IMR-90 (cell line): ENCODE measurements around the gene NINJ2. TPM values are rescaled to one million over a fixed set of nuclear protein-coding genes. Genes with fewer than 3 reads are reported as not detected.
A peak's percentile ranks its signal among the peaks of the same experiment; 100 is the strongest.

Experiments used
- ATAC-seq: fragments of 200-7000 bp; cut with Tn5 transposase; 2 replicates; pipeline ENCODE4 v1.9.1; 2020; ENCODE audit warnings: low read depth, mild to moderate bottlenecking, moderate library complexity
- BruUV-seq: library from RNA; stranded (reverse); fragments of 400-500 nt; replicated peaks from 2 replicates; lab custom pipeline; 2021; lab: Mats Ljungman, UMichigan
- CTCF ChIA-PET: fragments of 300-600 bp; formaldehyde crosslinking; extraction: SDS; loops from one replicate; lab custom pipeline; 2021; ENCODE audit warnings: antibody characterized with exemption; lab: Yijun Ruan, JAX
- POLR2A ChIA-PET: fragments of 300-600 bp; sonication (Branson Sonifier 250); formaldehyde crosslinking; loops from one replicate; lab custom pipeline; 2022; ENCODE audit warnings: antibody characterized with exemption; ENCODE audit not compliant: unreplicated experiment; lab: Charles Lee
- DNase-seq: peaks from one replicate; pipeline ENCODE4 v3.0.0; 2013
- H2AFZ ChIP-seq: replicated peaks from 2 replicates; pipeline ENCODE3; 2013; ENCODE audit warnings: low read length, mild to moderate bottlenecking; ENCODE audit not compliant: poor library complexity
- H2AK5ac ChIP-seq: 2 replicates; pipeline ENCODE4 v1.6.1; 2013; ENCODE audit warnings: low read depth, low read length, inconsistent platforms
- H2AK9ac ChIP-seq: replicated peaks from 2 replicates; pipeline ENCODE3; 2013; ENCODE audit warnings: mild to moderate bottlenecking, low read depth, low read length, moderate library complexity; ENCODE audit not compliant: poor library complexity
- H2BK120ac ChIP-seq: 2 replicates; pipeline ENCODE4 v1.6.1; 2013; ENCODE audit warnings: low read depth, low read length, inconsistent platforms
- H2BK15ac ChIP-seq: 3 replicates; pipeline ENCODE4 v1.6.1; 2013; ENCODE audit warnings: low read depth, low read length, inconsistent platforms
- H2BK20ac ChIP-seq: 2 replicates; pipeline ENCODE4 v1.6.1; 2013; ENCODE audit warnings: low read depth, mild to moderate bottlenecking, inconsistent platforms, low read length, moderate library complexity
- H2BK5ac ChIP-seq: 2 replicates; pipeline ENCODE4 v1.6.1; 2013; ENCODE audit warnings: mild to moderate bottlenecking, low read depth, low read length, inconsistent platforms; ENCODE audit not compliant: poor library complexity, severe bottlenecking
- H3K14ac ChIP-seq: replicated peaks from 2 replicates; pipeline ENCODE4 v1.6.1; 2013; ENCODE audit warnings: low read depth, low read length, inconsistent platforms
- H3K18ac ChIP-seq: 2 replicates; pipeline ENCODE4 v1.6.1; 2013; ENCODE audit warnings: low read depth, low read length, control low read depth
- H3K23ac ChIP-seq: 2 replicates; pipeline ENCODE4 v1.6.1; 2013; ENCODE audit warnings: low read depth, low read length, inconsistent platforms
- H3K27ac ChIP-seq: 2 replicates; pipeline ENCODE4 v1.5.1; 2013; ENCODE audit warnings: mild to moderate bottlenecking, control low read depth, low read length; ENCODE audit not compliant: insufficient read depth
- H3K27me3 ChIP-seq: 2 replicates; pipeline ENCODE4 v1.6.1; 2013; ENCODE audit warnings: low read length; ENCODE audit not compliant: control insufficient read depth, insufficient read depth
- H3K36me3 ChIP-seq: 2 replicates; pipeline ENCODE4 v1.6.1; 2013; ENCODE audit warnings: low read length, mixed read lengths; ENCODE audit not compliant: control insufficient read depth, insufficient read depth
- H3K4ac ChIP-seq: 2 replicates; pipeline ENCODE4 v1.6.1; 2013; ENCODE audit warnings: low read depth, low read length, inconsistent platforms
- H3K4me1 ChIP-seq: 2 replicates; pipeline ENCODE4 v1.6.1; 2013; ENCODE audit warnings: low read length, mixed read lengths; ENCODE audit not compliant: control insufficient read depth, insufficient read depth
- H3K4me2 ChIP-seq: 2 replicates; pipeline ENCODE4 v1.6.1; 2013; ENCODE audit warnings: low read depth, mild to moderate bottlenecking, control low read depth, low read length, moderate library complexity
- H3K4me3 ChIP-seq: 2 replicates; pipeline ENCODE4 v1.5.1; 2013; ENCODE audit warnings: low read depth, mild to moderate bottlenecking, control low read depth, low read length, moderate library complexity; ENCODE audit not compliant: insufficient read depth
- H3K56ac ChIP-seq: 2 replicates; pipeline ENCODE4 v1.6.1; 2013; ENCODE audit warnings: low read length, inconsistent platforms; ENCODE audit not compliant: insufficient read depth; ENCODE audit errors: extremely low read depth
- H3K79me1 ChIP-seq, 2 experiments: 2 replicates each; pipeline ENCODE4 v1.6.1; 2013; ENCODE audit warnings: low read length in 2 of 2, inconsistent platforms in 1 of 2, low read depth in 1 of 2
- H3K9ac ChIP-seq: 2 replicates; pipeline ENCODE4 v1.6.1; 2013; ENCODE audit warnings: low read depth, low read length, control low read depth
- H3K9me1 ChIP-seq: 2 replicates; pipeline ENCODE4 v1.6.1; 2013; ENCODE audit warnings: low read length, inconsistent platforms; ENCODE audit not compliant: insufficient read depth
- H3K9me3 ChIP-seq: 2 replicates; pipeline ENCODE4 v1.6.1; 2013; ENCODE audit warnings: low read length; ENCODE audit not compliant: control insufficient read depth, insufficient read depth
- H4K20me1 ChIP-seq: 2 replicates; pipeline ENCODE4 v1.6.1; 2013; ENCODE audit warnings: low read length, inconsistent platforms; ENCODE audit not compliant: insufficient read depth
- H4K5ac ChIP-seq: 2 replicates; pipeline ENCODE4 v1.6.1; 2013; ENCODE audit warnings: mild to moderate bottlenecking, low read depth, low read length, control low read depth
- H4K8ac ChIP-seq, 2 experiments: 2 replicates each; pipeline ENCODE4 v1.6.1; 2013; ENCODE audit warnings: low read depth in 2 of 2, low read length in 2 of 2, control low read depth in 1 of 2, inconsistent platforms in 1 of 2
- H4K91ac ChIP-seq: 2 replicates; pipeline ENCODE4 v1.6.1; 2013; ENCODE audit warnings: low read depth, low read length, inconsistent platforms; ENCODE audit not compliant: insufficient read depth
- BHLHE40 ChIP-seq: fragments of 150-350 bp; IDR thresholded peaks from 2 replicates; pipeline ENCODE4 v1.6.1; 2016; ENCODE audit warnings: mild to moderate bottlenecking, low read depth, low read length
- CEBPB ChIP-seq: IDR thresholded peaks from 2 replicates; pipeline ENCODE4 v1.6.1; 2012; ENCODE audit warnings: low read depth, low read length, improper control_type of control experiment
- CHD1 ChIP-seq: IDR thresholded peaks from 2 replicates; pipeline ENCODE4 v1.6.1; 2012; ENCODE audit warnings: low read depth, low read length, improper control_type of control experiment
- CTCF ChIP-seq: conservative IDR thresholded peaks from 2 replicates; pipeline ENCODE4 v1.5.1; 2012; ENCODE audit warnings: mild to moderate bottlenecking, low read depth, low read length, improper control_type of control experiment
- ELK1 ChIP-seq: fragments of 150-350 bp; IDR thresholded peaks from 2 replicates; pipeline ENCODE4 v1.6.1; 2016; ENCODE audit warnings: low read depth, mild to moderate bottlenecking, low read length, moderate library complexity, borderline replicate concordance
- FOS ChIP-seq: fragments of 150-350 bp; IDR thresholded peaks from 2 replicates; pipeline ENCODE4 v1.6.1; 2016; ENCODE audit warnings: low read depth, low read length
- MAFK ChIP-seq: IDR thresholded peaks from 2 replicates; pipeline ENCODE4 v1.6.1; 2012; ENCODE audit warnings: low read depth, low read length, improper control_type of control experiment
- MAZ ChIP-seq: IDR thresholded peaks from 2 replicates; pipeline ENCODE4 v1.6.1; 2012; ENCODE audit warnings: low read depth, mild to moderate bottlenecking, low read length, improper control_type of control experiment, moderate library complexity, borderline replicate concordance
- MXI1 ChIP-seq: IDR thresholded peaks from 2 replicates; pipeline ENCODE4 v1.6.1; 2012; ENCODE audit warnings: low read depth, mild to moderate bottlenecking, low read length, moderate library complexity, borderline replicate concordance
- NFE2L2 ChIP-seq: fragments of 150-350 bp; IDR thresholded peaks from 2 replicates; pipeline ENCODE4 v1.6.1; 2016; ENCODE audit warnings: low read depth, mild to moderate bottlenecking, low read length
- POLR2A ChIP-seq: IDR thresholded peaks from 2 replicates; pipeline ENCODE4 v1.6.1; 2012; ENCODE audit warnings: mild to moderate bottlenecking, low read depth, low read length
- RAD21 ChIP-seq: IDR thresholded peaks from 2 replicates; pipeline ENCODE4 v1.6.1; 2012; ENCODE audit warnings: low read length, improper control_type of control experiment
- RCOR1 ChIP-seq: IDR thresholded peaks from 2 replicates; pipeline ENCODE4 v1.6.1; 2012; ENCODE audit warnings: mild to moderate bottlenecking, low read length, improper control_type of control experiment; ENCODE audit not compliant: insufficient replicate concordance
- SMC3 ChIP-seq: fragments of 150-350 bp; IDR thresholded peaks from 2 replicates; pipeline ENCODE4 v1.6.1; 2016; ENCODE audit warnings: low read depth, mild to moderate bottlenecking, antibody characterized with exemption, low read length, moderate library complexity
- WGBS, 2 experiments: methylation state at CpG; one replicate each; pipeline versions ENCODE4 v1.1.5 to v1.1.7; 2013; ENCODE audit warnings: missing lambda C conversion rate in 2 of 2; ENCODE audit not compliant: insufficient read length in 1 of 2; ENCODE audit errors: extremely low coverage in 2 of 2; 5-methylcytosine and 5-hydroxymethylcytosine counted together
- dilution Hi-C: fragments of 300-500 bp; cut with HindIII; formaldehyde crosslinking; loops from one replicate; pipeline ENCODE4 v1.14.3; 2018; ENCODE audit warnings: low sequenced_read_pairs; ENCODE audit not compliant: unreplicated experiment
- in situ Hi-C: fragments of 300-500 bp; cut with MboI; formaldehyde crosslinking; loops from 3 replicates; pipeline ENCODE4 v1.14.3; 2019; ENCODE audit warnings: low sequenced_read_pairs, inconsistent platforms, mixed read lengths
- intact Hi-C: fragments of 100-400 bp; cut with micrococcal nuclease; formaldehyde crosslinking; loops from 2 replicates; pipeline ENCODE4 v1.10.0; 2022
- polyA plus RNA-seq, 3 experiments: library from polyadenylated mRNA; depleted of rRNA; stranded (reverse); fragments of >200 nt; gene quantifications; 2 replicates each; pipeline ENCODE4 v1.2.3, GENCODE V29; 2012; ENCODE audit warnings: low replicate concordance in 1 of 3
- total RNA-seq: library from RNA; depleted of rRNA; stranded (reverse); fragments of >200 nt; gene quantifications from 2 replicates; pipeline ENCODE4 v1.2.3, GENCODE V29; 2012
- TF ChIP-seq, protein P1 (sequence below): fragments of 150-350 bp; IDR thresholded peaks from 2 replicates; pipeline ENCODE4 v1.6.1; 2017; ENCODE audit warnings: mild to moderate bottlenecking, antibody characterized with exemption, low read length, low read depth

Gene NINJ2
- total and polyA plus RNA-seq, 2 of the 4 experiments (the other 2 are of a cell fraction): not detected

DNA sequence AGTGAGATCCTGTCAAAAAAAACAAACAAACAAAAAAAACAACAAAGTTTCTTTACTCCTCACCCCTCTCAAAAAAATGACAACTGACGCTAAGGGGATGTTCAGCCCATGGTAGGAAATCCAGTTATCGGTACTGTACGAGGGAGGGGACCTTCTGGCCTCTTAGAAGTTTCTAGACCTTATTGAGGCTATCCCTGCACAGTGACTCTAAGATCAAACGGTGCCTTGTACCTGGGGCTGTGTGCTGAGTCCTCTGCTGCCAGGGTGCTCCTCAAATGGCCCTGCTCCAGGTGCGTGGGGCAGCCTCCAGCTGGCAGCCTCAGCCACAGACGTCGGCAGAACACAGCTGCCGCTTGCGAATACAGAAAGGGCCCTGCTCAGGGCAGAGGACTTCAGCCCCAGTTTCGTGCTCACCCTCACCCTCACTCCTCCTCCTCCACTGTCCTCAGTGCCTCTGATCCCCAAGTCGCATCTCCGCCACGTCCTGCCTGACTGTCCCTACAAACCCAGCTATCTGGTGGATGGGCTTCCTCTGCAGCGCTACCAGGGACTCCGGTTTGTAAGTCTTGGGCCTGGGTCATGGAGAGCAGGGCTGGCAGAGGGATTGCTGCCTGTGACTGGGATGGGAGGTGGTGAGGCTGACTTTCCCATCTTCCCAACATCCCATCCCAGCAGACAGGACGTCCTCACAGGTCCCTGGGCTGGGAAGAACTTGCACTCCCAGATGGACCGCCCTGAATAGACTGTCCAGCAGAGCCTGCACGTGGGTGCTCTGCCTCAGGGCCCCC lies 112.6 kb downstream of the NINJ2 start:
- in situ Hi-C loops: no loop called here
- no peak overlapping the region for H3K4ac ChIP-seq
- DNase-seq (no peak), ATAC-seq (no peak)
- no peaks in the 10 kb centered on the region for H3K79me1 ChIP-seq
- no peaks in the 10 kb centered on the region for H3K36me3 ChIP-seq
- H3K14ac ChIP-seq: no peak overlapping the region
- BruUV-seq: no TSS peak
- no peak overlapping the region for H2AFZ ChIP-seq
- H2BK5ac ChIP-seq: no peak overlapping the region
- H2BK20ac ChIP-seq: no peak overlapping the region
- peaks cover 59% of the 10 kb centered on the region for H3K27me3 ChIP-seq
- POLR2A ChIA-PET: no interaction called here
- CTCF ChIA-PET: interaction anchor here (0.6 kb wide), 1 partner anchor 265 kb away, joined by 3 read pairs; no protein-coding TSS in a partner anchor
- intact Hi-C loops: no loop called here
- H3K4me2 ChIP-seq: no peak overlapping the region
- H3K56ac ChIP-seq: no peak overlapping the region
- H4K5ac ChIP-seq: no peak overlapping the region
- H3K9me3 ChIP-seq: no peaks in the 10 kb centered on the region
- H4K8ac ChIP-seq: no peak overlapping the region
- no peak overlapping the region for H3K18ac ChIP-seq
- H4K91ac ChIP-seq: no peak overlapping the region
- no peaks in the 10 kb centered on the region for H4K20me1 ChIP-seq
- no peak overlapping the region for H3K4me3 ChIP-seq
- peak overlapping the region; percentile 19 for H2AK9ac ChIP-seq
- H2AK5ac ChIP-seq: no peak overlapping the region
- H2BK15ac ChIP-seq: no peak overlapping the region
- H3K23ac ChIP-seq: no peak overlapping the region
- H3K9me1 ChIP-seq: no peaks in the 10 kb centered on the region
- no peak overlapping the region for H3K27ac ChIP-seq
- no peaks in the 10 kb centered on the region for H3K4me1 ChIP-seq
- 54% methylated on average over 6 of the region's 18 CpGs; no CpG with 5 or more reads in 1 of the 2 experiments for WGBS, 2 experiments
- no peak overlapping the region for H3K9ac ChIP-seq
- H2BK120ac ChIP-seq: no peak overlapping the region
- dilution Hi-C loops: no loop called here
- no peak for TF ChIP-seq RCOR1
- TF ChIP-seq SMC3: no peak
- TF ChIP-seq CTCF: no peak
- TF ChIP-seq POLR2A: no peak
- no peak for TF ChIP-seq ELK1
- no peak for TF ChIP-seq MAZ
- TF ChIP-seq BHLHE40: no peak
- no peak for TF ChIP-seq MAFK
- TF ChIP-seq MXI1: no peak
- TF ChIP-seq NFE2L2: no peak
- TF ChIP-seq, protein P1, sequence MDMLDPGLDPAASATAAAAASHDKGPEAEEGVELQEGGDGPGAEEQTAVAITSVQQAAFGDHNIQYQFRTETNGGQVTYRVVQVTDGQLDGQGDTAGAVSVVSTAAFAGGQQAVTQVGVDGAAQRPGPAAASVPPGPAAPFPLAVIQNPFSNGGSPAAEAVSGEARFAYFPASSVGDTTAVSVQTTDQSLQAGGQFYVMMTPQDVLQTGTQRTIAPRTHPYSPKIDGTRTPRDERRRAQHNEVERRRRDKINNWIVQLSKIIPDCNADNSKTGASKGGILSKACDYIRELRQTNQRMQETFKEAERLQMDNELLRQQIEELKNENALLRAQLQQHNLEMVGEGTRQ: no peak
- no peak for TF ChIP-seq CHD1
- TF ChIP-seq FOS: no peak
- TF ChIP-seq RAD21: no peak
- TF ChIP-seq CEBPB: no peak
